ENCODE measurements around the gene CNTLN. TPM values are rescaled to one million over a fixed set of nuclear protein-coding genes. Genes with fewer than 3 reads are reported as not detected.
"Not testable (repeated sequence)": the region's sequence is repeated elsewhere in the genome, so short reads cannot be mapped to it uniquely, and the experiment has no call there.

The CNTLN gene
- total RNA-seq, 1 experiment from 2014 or later: 6.3 TPM

DNA sequence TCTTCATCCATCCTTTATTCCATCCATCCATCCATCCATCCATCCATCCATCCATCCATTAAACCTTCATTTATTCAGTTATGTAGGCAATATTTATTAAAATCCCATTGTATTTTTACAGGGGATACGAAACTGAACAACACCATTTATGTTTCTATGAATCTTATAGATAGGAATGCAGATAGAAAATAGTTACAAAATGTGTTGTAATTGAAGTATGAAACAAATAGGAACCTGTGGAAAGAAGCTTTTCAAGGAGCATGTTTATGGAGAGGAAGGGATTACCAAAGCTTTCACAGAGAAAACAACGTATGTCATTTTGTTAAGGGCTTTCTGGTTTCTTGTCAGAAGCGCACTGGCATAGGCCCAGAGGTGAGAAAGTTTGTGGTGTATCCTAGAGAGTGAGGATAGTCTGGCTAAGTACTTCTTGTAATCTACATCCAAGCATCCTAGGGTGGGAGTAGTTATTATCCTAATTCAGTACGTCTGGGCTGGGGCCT lies 184.0 kb downstream of the CNTLN start:
- H3K36me3 ChIP-seq (replicated peaks; ENCODE audit: control insufficient read depth, insufficient read depth, low read length): no peaks in the 10 kb centered on the region
- no peak for DNase-seq

DNA sequence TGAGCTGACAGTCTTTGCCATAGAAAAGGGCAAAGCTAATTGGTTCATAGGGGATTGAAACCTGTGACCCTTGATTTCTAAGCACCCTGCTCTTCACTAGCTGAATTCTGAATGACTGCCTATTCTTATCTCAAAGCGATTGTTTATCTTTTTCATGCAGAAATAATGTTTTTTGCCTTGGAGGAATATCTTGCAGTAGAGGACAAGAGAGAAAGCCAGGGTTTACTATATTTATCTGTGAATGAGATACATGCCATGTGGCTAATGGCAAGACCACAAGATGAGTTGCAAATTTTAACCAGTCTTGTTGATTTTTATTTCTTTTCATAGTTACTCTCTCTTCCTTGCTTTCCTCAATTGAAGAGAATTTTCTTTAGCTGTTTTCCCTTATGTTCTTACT lies 185.0 kb downstream of the CNTLN start:
- Histone ChIP-seq H3K36me3 (replicated peaks; ENCODE audit: control insufficient read depth, insufficient read depth, low read length) (no peaks in the 10 kb centered on the region), H3K4me3 (ENCODE audit: insufficient read depth, low read depth, low read length) (no peak overlapping the region), H3K27me3 (ENCODE audit: control insufficient read depth, insufficient read depth, low read length) (no peaks in the 10 kb centered on the region)
- no peak for DNase-seq

More for the DNA sequence above, 184.0 kb downstream of the CNTLN start:
- Histone ChIP-seq H3K27me3 (ENCODE audit: control insufficient read depth, insufficient read depth, low read length) (no peaks in the 10 kb centered on the region), H3K4me3 (ENCODE audit: insufficient read depth, low read depth, low read length) (no peak overlapping the region)

DNA sequence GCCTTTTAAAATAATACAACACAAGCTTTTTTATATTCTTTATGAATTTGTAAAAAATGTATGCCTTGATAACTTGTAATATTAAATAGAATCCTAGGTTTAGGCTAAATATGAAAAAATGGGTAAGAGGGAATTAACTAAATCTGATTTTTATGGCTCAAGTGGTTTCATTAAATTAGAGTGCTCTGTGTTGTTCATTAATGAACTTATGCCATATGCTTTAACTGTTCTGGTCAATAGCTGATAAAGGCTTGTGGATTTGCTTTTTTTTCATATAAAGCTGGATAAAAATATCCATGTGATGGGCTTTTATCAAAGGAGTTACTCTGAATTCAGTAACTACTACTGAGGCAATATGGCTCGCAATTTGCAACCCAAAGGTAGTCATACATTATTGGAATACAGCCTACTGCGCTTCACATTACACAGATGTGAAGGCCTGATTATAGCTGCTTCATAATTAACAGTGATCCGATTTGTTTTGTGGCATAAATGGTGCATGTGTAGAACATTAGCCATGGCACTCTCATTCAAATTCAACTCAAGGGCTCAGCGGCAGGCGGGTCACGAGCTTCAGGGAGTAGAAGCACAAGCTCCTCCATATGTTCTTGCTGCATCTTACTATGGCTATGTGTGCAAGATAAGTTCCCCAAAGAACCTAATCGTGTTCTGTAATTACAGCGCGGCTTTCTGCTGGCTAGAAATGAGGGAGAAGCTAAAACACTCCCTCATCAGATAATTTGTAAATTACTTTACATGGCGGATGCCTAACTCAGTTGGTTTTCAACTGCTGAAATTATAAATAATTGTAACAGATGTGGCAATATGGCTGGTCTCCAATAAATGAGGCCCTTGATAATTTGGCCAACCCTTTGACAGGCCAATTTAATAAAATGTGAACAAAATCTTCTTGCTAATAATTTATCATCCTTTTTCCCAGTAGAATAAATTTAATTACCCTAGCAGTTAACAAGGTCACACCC lies 188.3 kb downstream of the CNTLN start:
- Histone ChIP-seq H3K4me3 (ENCODE audit: insufficient read depth, low read depth, low read length) (no peak overlapping the region), H3K27me3 (ENCODE audit: control insufficient read depth, insufficient read depth, low read length) (no peaks in the 10 kb centered on the region), H3K36me3 (replicated peaks; ENCODE audit: control insufficient read depth, insufficient read depth, low read length) (no peaks in the 10 kb centered on the region)
- no peak for DNase-seq

DNA sequence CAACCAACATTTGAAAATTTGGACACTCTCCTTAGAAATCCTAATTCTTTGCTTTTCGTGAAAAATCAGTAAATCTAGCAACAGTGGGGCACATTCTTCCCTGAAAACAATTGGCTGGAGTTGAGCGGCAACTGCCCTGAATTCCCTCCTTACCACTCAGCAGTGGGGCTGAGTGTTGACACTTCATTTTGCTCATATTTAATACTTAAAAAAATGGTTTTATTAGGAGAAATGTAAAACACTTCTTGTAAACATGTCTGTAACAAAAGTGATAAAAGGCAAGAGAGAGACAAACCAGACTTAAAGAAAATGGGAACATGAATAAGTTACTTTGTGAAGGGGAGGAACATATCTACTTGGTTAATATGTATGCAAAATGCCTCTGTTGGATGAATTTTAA lies 193.5 kb downstream of the CNTLN start:
- Histone ChIP-seq H3K4me3 (ENCODE audit: insufficient read depth, low read depth, low read length) (no peak overlapping the region), H3K36me3 (replicated peaks; ENCODE audit: control insufficient read depth, insufficient read depth, low read length) (no peaks in the 10 kb centered on the region), H3K27me3 (ENCODE audit: control insufficient read depth, insufficient read depth, low read length) (no peaks in the 10 kb centered on the region)
- DNase-seq: no peak

DNA sequence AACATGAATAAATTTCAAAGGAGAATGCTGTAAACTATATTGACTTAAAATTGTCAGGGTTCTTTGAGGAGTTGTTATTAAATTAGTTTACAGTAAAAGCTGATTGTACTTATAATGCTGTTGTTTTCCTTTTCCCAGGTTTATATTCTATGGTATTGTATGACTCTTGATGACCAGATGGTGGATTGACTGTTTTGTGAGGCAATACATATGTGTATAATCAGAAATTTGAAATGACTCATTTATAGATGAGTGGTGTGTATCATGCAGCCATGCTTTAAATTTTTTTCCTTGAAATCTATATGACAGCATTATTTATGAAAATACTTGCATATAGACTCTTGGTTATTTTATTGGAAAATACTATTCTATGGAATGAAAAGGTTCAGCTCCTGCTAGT lies 195.3 kb downstream of the CNTLN start:
- DNase-seq: no peak
- Histone ChIP-seq H3K36me3 (replicated peaks; ENCODE audit: control insufficient read depth, insufficient read depth, low read length) (no peaks in the 10 kb centered on the region), H3K4me3 (ENCODE audit: insufficient read depth, low read depth, low read length) (no peak overlapping the region), H3K27me3 (ENCODE audit: control insufficient read depth, insufficient read depth, low read length) (no peaks in the 10 kb centered on the region)

DNA sequence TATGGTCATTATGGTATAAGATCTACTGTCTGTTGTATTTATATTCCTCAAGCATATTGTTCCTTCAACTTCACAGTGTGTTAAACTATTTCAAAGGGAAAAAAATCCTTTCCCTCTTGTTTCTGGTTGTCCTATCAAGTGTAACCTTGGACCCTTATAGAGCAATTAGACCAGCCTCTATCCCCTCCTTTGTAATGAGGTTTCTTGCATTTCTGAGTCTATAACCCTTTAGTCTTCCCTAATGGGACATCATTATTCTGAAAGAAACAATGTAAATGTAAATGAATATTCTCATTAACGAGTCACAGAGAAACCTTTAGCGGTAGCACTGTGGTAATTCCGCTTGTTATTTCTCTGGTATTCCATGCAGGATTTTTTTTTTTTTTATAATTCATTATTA lies 197.3 kb downstream of the CNTLN start:
- H3K27me3 ChIP-seq (ENCODE audit: control insufficient read depth, insufficient read depth, low read length): no peaks in the 10 kb centered on the region
- no peak for DNase-seq

DNA sequence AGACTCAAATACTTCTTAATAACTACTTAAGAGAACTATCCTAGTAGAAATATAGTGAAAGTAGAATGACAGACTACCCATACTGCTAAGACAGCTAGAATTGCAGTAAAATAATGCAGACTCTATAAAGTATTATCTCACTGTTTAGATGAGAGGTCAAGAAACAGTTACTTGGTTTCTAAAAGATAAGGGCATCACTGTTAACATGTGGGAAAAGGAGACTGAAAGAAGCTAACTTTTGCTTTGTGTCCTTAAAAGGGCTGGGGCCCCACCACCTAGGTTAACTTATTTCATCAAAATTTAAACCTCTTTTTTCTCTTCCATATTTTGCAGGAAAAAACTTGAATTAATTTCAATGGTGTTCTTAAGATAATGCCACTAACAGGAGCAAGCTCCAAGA lies 204.3 kb downstream of the CNTLN start:
- no peak overlapping the region for H3K4me3 ChIP-seq (ENCODE audit: insufficient read depth, low read depth, low read length)
- no peaks in the 10 kb centered on the region for H3K27me3 ChIP-seq (ENCODE audit: control insufficient read depth, insufficient read depth, low read length)
- H3K36me3 ChIP-seq (replicated peaks; ENCODE audit: control insufficient read depth, insufficient read depth, low read length): no peaks in the 10 kb centered on the region
- no peak for DNase-seq

More for the DNA sequence above, 197.3 kb downstream of the CNTLN start:
- Histone ChIP-seq H3K4me3 (ENCODE audit: insufficient read depth, low read depth, low read length) (no peak overlapping the region), H3K36me3 (replicated peaks; ENCODE audit: control insufficient read depth, insufficient read depth, low read length) (no peaks in the 10 kb centered on the region)

DNA sequence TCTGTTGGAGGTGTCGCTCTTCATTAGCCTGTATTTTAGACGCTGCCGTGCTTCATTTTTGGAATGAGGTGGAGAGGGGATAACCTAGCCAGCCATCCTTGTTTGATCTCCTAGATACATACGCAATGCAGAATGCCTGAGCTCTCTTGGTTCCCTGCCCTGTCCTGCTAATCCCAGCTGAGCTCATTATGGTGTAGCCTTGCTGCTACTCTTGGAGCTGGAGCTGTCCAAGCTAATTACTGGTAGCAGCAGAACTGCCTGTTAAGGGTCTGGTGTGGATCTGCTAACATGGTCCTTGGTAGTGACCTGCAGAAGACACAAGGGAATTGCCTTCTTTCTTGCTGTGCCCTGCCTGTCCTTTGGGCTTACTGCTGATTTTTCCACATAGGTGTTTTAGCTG lies 207.9 kb downstream of the CNTLN start:
- no peak overlapping the region for H3K4me3 ChIP-seq (ENCODE audit: insufficient read depth, low read depth, low read length)
- no peaks in the 10 kb centered on the region for H3K27me3 ChIP-seq (ENCODE audit: control insufficient read depth, insufficient read depth, low read length)
- DNase-seq: no peak
- no peaks in the 10 kb centered on the region for H3K36me3 ChIP-seq (replicated peaks; ENCODE audit: control insufficient read depth, insufficient read depth, low read length)

DNA sequence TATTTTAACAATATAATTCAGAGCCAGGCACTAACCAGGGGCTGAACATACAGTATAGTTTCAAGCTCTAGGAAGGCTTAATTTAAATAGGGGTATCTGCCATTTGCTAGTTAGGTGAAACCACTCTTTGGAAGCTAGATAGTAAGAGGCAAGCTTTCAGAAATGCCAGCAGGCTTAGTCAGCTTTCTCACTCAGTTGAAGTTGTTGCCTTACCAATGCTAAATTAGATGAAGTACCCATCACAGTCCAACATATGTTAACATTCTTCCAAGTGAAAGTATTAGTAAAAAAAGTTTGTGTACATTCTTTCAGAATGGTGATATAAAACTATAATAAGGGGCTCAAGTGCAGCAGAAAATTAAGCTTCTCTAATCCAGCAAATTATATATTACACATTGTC lies 215.0 kb downstream of the CNTLN start:
- DNase-seq: no peak
- Histone ChIP-seq H3K4me3 (ENCODE audit: insufficient read depth, low read depth, low read length) (no peak overlapping the region), H3K27me3 (ENCODE audit: control insufficient read depth, insufficient read depth, low read length) (no peaks in the 10 kb centered on the region), H3K36me3 (replicated peaks; ENCODE audit: control insufficient read depth, insufficient read depth, low read length) (no peaks in the 10 kb centered on the region)

DNA sequence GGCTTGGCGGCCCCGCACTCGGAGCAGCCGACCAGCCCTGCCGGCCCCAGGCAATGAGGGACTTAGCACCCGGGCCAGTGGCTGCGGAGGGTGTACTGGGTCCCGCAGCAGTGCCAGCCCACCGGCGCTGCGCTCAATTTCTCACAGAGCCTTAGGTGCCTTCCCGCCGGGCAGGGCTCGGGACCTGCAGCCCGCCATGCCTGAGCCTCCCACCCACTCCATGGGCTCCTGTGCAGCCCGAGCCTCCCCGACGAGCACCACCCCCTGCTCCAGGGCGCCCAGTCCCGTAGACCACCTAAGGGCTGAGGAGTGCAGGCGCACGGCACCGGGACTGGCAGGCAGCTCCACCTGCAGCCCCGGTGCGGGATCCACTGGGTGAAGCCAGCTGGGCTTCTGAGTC lies 219.2 kb downstream of the CNTLN start:
- H3K4me3 ChIP-seq (ENCODE audit: insufficient read depth, low read depth, low read length); H3K27me3 ChIP-seq (ENCODE audit: control insufficient read depth, insufficient read depth, low read length); H3K36me3 ChIP-seq (replicated peaks; ENCODE audit: control insufficient read depth, insufficient read depth, low read length); DNase-seq: not testable (repeated sequence)

DNA sequence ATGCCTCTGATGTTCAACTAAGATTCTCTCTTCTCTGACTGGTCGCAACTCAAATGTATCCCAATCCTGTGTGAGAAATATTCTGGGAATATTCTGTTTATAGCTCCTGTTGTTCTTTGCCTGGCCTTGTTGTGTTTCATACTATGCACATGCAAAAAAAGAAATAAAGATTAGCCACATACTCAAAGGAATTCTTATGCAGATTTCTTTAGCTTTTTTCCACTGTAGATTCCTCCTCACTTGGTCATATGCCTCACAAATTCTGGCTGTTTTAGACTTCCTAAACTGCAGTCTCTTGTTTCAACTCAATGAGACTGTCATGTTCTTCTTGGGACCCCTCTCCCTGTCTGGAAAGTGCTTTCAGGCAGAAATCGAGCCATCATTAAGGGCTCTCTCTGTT lies 226.5 kb downstream of the CNTLN start:
- no peak for DNase-seq
- no peaks in the 10 kb centered on the region for H3K27me3 ChIP-seq (ENCODE audit: control insufficient read depth, insufficient read depth, low read length)
- H3K4me3 ChIP-seq (ENCODE audit: insufficient read depth, low read depth, low read length): no peak overlapping the region
- H3K36me3 ChIP-seq (replicated peaks; ENCODE audit: control insufficient read depth, insufficient read depth, low read length): no peaks in the 10 kb centered on the region

DNA sequence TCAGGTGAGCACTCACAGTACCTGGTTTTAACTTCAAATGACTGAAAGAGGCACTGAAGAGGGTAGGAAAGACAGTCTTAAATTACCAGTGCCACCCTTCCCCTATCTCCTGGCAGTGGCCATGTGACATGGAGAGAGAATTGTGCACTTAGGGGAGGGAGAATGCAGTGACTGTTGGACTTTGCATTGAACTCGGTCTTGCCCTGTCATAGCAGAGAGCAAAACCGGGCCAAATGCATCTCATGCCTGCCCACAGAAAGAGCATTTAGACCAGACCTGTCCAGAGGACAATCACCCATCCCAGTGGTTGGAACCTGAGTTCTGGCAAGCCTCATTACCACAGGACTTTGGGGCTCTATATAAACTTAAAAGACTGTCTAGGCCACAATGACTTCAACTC lies 232.2 kb downstream of the CNTLN start:
- H3K27me3 ChIP-seq (ENCODE audit: control insufficient read depth, insufficient read depth, low read length): no peaks in the 10 kb centered on the region
- no peaks in the 10 kb centered on the region for H3K36me3 ChIP-seq (replicated peaks; ENCODE audit: control insufficient read depth, insufficient read depth, low read length)
- no peak for DNase-seq
- H3K4me3 ChIP-seq (ENCODE audit: insufficient read depth, low read depth, low read length): no peak overlapping the region

DNA sequence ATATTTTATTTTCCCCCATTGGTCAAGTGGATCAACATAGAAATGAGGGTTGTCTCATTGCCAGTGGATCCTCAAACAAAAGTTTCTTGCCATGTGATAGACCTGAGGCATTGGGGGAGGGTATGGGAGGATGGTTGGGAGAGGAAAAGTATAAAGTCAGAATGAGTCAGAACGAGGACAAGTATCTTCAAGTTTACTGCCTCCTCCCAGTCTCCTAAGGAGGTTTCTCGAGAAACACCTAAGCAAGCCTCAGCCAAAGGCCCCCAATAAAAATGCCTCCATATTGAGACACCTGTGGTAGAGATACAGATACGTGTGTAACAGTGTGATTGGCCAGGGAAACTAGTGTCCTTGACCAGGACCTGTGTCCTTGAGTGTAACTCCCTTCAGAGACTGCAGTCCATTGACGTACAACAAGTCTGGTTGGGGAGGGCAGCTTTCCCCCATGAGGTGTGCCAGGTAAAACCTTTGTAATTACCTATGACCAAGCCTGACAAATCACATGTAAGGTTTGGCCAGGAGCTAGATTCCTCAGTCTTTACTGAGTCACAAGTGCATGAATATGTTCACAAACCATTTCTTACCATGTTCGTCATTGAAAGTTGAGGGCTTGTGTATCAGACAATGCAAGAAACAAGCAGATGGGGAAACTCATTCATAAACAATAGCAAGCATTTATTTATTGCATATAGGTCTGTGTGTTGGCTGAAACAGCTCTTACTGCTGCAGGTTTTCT lies 245.5 kb downstream of the CNTLN start:
- H3K27me3 ChIP-seq (ENCODE audit: control insufficient read depth, insufficient read depth, low read length): no peaks in the 10 kb centered on the region
- H3K4me3 ChIP-seq (ENCODE audit: insufficient read depth, low read depth, low read length): no peak overlapping the region
- no peak for DNase-seq
- no peaks in the 10 kb centered on the region for H3K36me3 ChIP-seq (replicated peaks; ENCODE audit: control insufficient read depth, insufficient read depth, low read length)

DNA sequence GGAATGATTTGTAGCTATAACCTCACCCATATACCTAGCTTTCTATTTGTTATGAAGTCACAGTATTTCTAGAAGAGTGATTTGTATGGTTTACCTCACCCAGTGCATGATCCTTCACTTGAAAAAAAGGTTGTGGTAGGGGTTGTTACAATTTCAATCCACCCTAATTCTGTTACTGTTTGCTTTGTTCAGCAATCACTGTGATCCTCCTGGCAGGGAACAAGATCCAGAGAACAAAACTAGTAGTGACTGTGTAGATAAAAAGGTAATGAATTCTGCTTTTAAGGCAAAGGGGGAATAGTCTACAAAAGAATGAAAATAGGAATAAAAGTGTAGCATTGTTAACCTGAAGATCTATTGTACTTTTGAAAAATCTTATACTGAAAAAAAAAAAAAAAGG lies 252.7 kb downstream of the CNTLN start:
- H3K4me3 ChIP-seq (ENCODE audit: insufficient read depth, low read depth, low read length): no peak overlapping the region
- DNase-seq: no peak
- no peaks in the 10 kb centered on the region for H3K27me3 ChIP-seq (ENCODE audit: control insufficient read depth, insufficient read depth, low read length)
- H3K36me3 ChIP-seq (replicated peaks; ENCODE audit: control insufficient read depth, insufficient read depth, low read length): no peaks in the 10 kb centered on the region

DNA sequence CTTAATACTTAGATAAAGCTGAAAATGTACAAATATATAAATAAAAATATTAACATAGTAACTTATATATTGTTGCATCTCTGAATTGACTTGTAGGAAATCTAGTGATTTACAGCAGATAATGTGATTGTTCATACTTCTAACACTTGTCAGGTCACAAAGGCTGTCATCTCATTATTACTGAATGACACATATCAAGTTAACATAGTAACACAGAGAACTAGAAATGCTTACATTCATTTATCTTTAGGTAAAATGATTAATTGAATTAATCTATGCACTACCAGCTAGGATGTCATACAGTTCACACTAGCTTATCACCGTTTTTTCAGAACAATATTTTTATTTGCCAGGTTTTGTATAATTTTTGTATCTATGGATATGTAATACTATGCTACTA lies 254.2 kb downstream of the CNTLN start:
- no peak for DNase-seq
- H3K27me3 ChIP-seq (ENCODE audit: control insufficient read depth, insufficient read depth, low read length): no peaks in the 10 kb centered on the region
- no peaks in the 10 kb centered on the region for H3K36me3 ChIP-seq (replicated peaks; ENCODE audit: control insufficient read depth, insufficient read depth, low read length)
- no peak overlapping the region for H3K4me3 ChIP-seq (ENCODE audit: insufficient read depth, low read depth, low read length)

Data from H7 (cell line).